Lower leg skin (tissue), 4 donors: ENCODE measurements around the gene AKAP8L. TPM values are rescaled to one million over a fixed set of nuclear protein-coding genes. Genes with fewer than 3 reads are reported as not detected.
"Not testable (repeated sequence)": the region's sequence is repeated elsewhere in the genome, so short reads cannot be mapped to it uniquely, and the experiment has no call there.

Experiments
- DNase-seq, 2 donors: peaks; one replicate each; pipeline ENCODE4 v3.0.0-alpha.2; 2019; ENCODE audit warnings: low spot score in 2 of 2
- H3K4me3 ChIP-seq: fragments of 200-600 bp; sonication (generic); 2 replicates; pipeline ENCODE4 v1.5.1; 2017; ENCODE audit warnings: mild to moderate bottlenecking, low read depth; ENCODE audit not compliant: poor library complexity, severe bottlenecking
- POLR2A ChIP-seq, 2 donors: fragments of 450-650 bp; IDR thresholded peaks; one replicate each; pipeline ENCODE4 v1.6.1; 2016 to 2017; ENCODE audit warnings: antibody characterized with exemption in 2 of 2, mild to moderate bottlenecking in 1 of 2, moderate library complexity in 1 of 2
- WGBS, 2 donors: methylation state at CpG; one replicate each; pipeline ENCODE4 v1.1.5; 2018; 5-methylcytosine and 5-hydroxymethylcytosine counted together
- intact Hi-C: fragments of 100-400 bp; cut with DNase I; formaldehyde crosslinking; loops from one replicate; pipeline ENCODE4 v1.15.0; 2023; ENCODE audit warnings: low total_unique reads
- total RNA-seq, 4 donors: library from RNA; depleted of rRNA; stranded (reverse); fragments of >200 nt; gene quantifications; one replicate each; pipeline ENCODE4 v1.1.0, GENCODE V29; 2016
- TF ChIP-seq, protein P1 (sequence below), 3 donors: fragments of 450-650 bp; IDR thresholded peaks; one replicate each; pipeline ENCODE4 v1.5.1; 2016; ENCODE audit warnings: antibody characterized with exemption in 3 of 3, mild to moderate bottlenecking in 3 of 3, moderate library complexity in 2 of 3

AKAP8L gene
- total RNA-seq, 4 donors from 2014 or later, result 82.4 to 141 (median 95.3) TPM

GRCh38 chr19:15368051-15368632, 50.6 kb downstream of the AKAP8L start:
- TF ChIP-seq, protein P1, sequence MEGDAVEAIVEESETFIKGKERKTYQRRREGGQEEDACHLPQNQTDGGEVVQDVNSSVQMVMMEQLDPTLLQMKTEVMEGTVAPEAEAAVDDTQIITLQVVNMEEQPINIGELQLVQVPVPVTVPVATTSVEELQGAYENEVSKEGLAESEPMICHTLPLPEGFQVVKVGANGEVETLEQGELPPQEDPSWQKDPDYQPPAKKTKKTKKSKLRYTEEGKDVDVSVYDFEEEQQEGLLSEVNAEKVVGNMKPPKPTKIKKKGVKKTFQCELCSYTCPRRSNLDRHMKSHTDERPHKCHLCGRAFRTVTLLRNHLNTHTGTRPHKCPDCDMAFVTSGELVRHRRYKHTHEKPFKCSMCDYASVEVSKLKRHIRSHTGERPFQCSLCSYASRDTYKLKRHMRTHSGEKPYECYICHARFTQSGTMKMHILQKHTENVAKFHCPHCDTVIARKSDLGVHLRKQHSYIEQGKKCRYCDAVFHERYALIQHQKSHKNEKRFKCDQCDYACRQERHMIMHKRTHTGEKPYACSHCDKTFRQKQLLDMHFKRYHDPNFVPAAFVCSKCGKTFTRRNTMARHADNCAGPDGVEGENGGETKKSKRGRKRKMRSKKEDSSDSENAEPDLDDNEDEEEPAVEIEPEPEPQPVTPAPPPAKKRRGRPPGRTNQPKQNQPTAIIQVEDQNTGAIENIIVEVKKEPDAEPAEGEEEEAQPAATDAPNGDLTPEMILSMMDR (IDR thresholded peaks at IDR 0.05), result no peak
- TF ChIP-seq POLR2A (IDR thresholded peaks at IDR 0.05), result no peak
- WGBS, 2 donors, result 93 to 95% methylated on average over 24 of the region's 24 CpGs
- no peak overlapping the region for H3K4me3 ChIP-seq
- intact Hi-C loops, result no loop called here
- no peak for DNase-seq

DNA sequence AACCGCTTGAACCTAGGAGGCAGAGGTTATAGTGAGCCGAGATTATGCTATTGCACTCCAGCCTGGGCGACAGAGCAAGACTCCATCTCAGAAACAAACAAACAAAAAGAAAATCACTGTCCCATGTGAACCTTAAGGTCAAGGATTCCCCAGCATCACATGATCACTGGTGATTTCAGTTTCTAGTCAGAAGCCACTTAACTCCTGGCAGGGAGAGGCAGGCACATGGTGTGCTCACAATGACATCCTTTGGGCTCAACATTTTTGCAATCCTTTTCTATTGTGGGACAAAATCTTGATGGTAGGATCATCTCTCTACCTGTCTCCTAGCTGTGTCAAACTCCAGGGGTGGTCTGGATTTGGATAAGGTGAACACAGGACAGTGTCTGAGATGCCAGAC, 51.3 kb downstream of the AKAP8L start:
- H3K4me3 ChIP-seq, result no peak overlapping the region
- intact Hi-C loops, result no loop called here
- no peak for TF ChIP-seq POLR2A (IDR thresholded peaks at IDR 0.05)
- TF ChIP-seq, protein P1 (IDR thresholded peaks at IDR 0.05), result no peak
- no peak for DNase-seq
- 75 to 95% methylated on average over 3 of the region's 3 CpGs for WGBS, 2 donors

DNA sequence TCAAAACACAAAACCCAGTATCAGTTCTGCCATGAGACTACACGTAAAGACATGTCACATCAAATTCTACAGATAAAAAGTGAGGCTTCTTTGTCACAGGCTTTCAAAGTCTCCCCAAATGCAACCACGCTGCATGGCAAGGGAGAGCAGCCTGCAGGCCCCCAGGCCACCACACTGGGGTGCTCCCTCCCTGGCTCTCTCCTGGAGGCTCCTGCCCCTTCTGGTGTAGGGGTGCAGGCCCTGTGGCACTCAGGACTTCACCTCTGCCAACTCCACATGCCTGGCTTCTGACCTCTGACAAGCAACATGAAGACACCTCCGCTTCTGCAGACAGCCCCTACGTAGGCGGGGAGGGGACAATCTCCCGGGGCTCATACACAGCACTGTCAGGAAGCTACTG, 53.5 kb downstream of the AKAP8L start:
- intact Hi-C loops, result no loop called here
- TF ChIP-seq, protein P1 (IDR thresholded peaks at IDR 0.05), result no peak
- TF ChIP-seq POLR2A (IDR thresholded peaks at IDR 0.05), result no peak
- DNase-seq, result no peak
- 93 to 94% methylated on average over 6 of the region's 6 CpGs for WGBS, 2 donors
- no peak overlapping the region for H3K4me3 ChIP-seq

DNA sequence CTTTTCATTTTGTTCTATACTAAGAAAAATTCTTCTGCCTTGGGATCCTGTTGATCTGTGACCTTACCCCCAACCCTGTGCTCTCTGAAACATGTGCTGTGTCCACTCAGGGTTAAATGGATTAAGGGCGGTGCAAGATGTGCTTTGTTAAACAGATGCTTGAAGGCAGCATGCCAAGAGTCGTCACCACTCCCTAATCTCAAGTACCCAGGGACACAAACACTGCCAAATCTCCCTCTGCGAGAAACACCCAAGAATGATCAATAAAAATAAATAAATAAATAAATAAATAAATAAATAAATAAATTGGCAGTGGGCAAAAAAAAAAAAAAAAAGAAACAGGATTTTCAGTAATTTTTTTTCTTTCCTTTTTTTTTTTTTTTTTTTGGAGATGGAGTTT, 55.0 kb downstream of the AKAP8L start:
- DNase-seq, intact Hi-C loops, H3K4me3 ChIP-seq: not testable (repeated sequence)
- WGBS, 2 donors, result 37 to 45% methylated on average over 3 of the region's 3 CpGs

DNA sequence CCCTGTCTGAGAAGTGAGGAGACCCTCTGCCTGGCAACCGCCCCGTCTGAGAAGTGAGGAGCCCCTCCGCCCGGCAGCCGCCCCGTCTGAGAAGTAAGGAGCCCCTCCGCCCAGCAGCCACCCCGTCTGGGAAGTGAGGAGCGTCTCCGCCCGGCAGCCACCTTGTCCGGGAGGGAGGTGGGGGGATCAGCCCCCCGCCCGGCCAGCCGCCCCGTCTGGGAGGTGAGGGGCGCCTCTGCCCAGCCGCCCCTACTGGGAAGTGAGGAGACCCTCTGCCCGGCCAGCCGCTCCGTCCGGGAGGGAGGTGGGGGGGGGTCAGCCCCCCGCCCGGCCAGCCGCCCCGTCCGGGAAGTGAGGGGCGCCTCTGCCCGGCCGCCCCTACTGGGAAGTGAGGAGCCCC, 55.7 kb downstream of the AKAP8L start:
- 94% methylated on average over 8 of the region's 30 CpGs; no CpG with 5 or more reads in 1 of the 2 donors for WGBS, 2 donors
- DNase-seq, intact Hi-C loops, H3K4me3 ChIP-seq: not testable (repeated sequence)

DNA sequence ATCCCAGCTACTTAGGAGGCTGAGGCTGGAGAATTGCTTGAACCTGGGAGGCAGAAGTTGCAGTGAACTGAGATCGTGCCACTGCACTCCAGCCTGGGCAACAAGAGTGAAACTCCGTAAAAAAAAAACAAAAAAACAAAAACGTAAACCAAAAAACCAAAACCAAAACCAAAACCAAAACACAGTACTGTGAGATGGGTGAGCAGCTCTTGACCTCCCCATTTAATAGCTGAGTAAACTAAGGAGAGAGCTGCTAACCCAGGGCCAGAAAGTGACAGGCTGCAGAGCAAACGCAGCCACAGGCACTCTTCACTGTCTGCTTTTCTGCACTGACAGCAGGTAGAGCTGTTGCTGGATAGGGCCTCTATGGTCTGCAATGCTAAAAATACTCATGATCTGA, 58.8 kb downstream of the AKAP8L start:
- intact Hi-C loops, H3K4me3 ChIP-seq, DNase-seq: not testable (repeated sequence)
- WGBS, 2 donors, result 82 to 83% methylated on average over 4 of the region's 4 CpGs

DNA sequence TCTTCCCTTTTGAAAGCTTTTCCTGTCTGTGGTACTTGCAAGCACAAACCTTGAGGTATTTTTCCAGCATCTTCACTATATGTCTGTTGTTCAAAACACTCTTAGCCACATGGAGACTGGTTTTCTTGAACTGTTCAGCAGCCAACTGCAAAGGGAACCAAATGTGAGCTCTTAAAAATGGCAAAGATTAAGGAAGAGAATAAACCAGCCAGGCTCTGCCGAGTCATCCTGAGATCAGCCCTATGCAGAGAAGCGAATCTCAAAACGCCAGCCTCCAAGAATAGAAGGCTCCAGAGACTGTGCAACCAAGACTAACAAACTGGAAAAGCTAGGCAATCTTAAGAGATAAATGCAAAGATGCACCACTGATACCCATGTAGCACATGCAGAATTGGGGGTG, 59.9 kb downstream of the AKAP8L start:
- DNase-seq, result no peak
- H3K4me3 ChIP-seq, result no peak overlapping the region
- no peak for TF ChIP-seq POLR2A (IDR thresholded peaks at IDR 0.05)
- TF ChIP-seq, protein P1 (IDR thresholded peaks at IDR 0.05), result no peak
- 82 to 83% methylated on average over 3 of the region's 3 CpGs for WGBS, 2 donors
- intact Hi-C loops, result no loop called here
